Epidermal melanocyte (primary cell): Measurements from ENCODE around the gene LPP.

Source experiments
- DNase-seq: peaks from one replicate; pipeline ENCODE4 v3.0.0; 2011; ENCODE audit warnings: low spot score; ENCODE audit not compliant: insufficient read length

Gene LPP

GRCh38 chr3:188134856-188135255 lies 19.1 kb upstream of the LPP start:
- DNase-seq, result no peak

- DNase-seq, result no peak
Measured at GRCh38 chr3:188135271-188135670, 18.7 kb upstream of the LPP start.

GRCh38 chr3:188137051-188137450 lies 16.9 kb upstream of the LPP start:
- DNase-seq, result no peak

- DNase-seq, result no peak
Measured at GRCh38 chr3:188139466-188139865, 14.5 kb upstream of the LPP start.

- no peak for DNase-seq
Measured at GRCh38 chr3:188146219-188146618, 7.7 kb upstream of the LPP start.

GRCh38 chr3:188147782-188148181 lies 6.2 kb upstream of the LPP start:
- no peak for DNase-seq

- no peak for DNase-seq
Measured at GRCh38 chr3:188148318-188148717, 5.6 kb upstream of the LPP start.

- no peak for DNase-seq
Measured at GRCh38 chr3:188149587-188149986, 4.4 kb upstream of the LPP start.

GRCh38 chr3:188150982-188151381 lies 3.0 kb upstream of the LPP start:
- no peak for DNase-seq

- no peak for DNase-seq
Measured at GRCh38 chr3:188151438-188151837, 2.5 kb upstream of the LPP start.

- DNase-seq, result no peak
Measured at GRCh38 chr3:188152660-188153436, 1.1 kb upstream of the LPP start.

- DNase-seq, result peak; percentile 91
Measured at GRCh38 chr3:188153437-188154013, 432 bp upstream of the LPP start.

- no peak for DNase-seq
Measured at GRCh38 chr3:188154809-188155574, 1.0 kb downstream of the LPP start.

GRCh38 chr3:188156056-188156455 lies 2.1 kb downstream of the LPP start:
- no peak for DNase-seq

- DNase-seq, result no peak
Measured at GRCh38 chr3:188157407-188157806, 3.5 kb downstream of the LPP start.

GRCh38 chr3:188157971-188158370 lies 4.0 kb downstream of the LPP start:
- DNase-seq, result no peak

GRCh38 chr3:188158731-188159310 lies 4.9 kb downstream of the LPP start:
- no peak for DNase-seq

- DNase-seq, result no peak
Measured at GRCh38 chr3:188160751-188161150, 6.8 kb downstream of the LPP start.

- no peak for DNase-seq
Measured at GRCh38 chr3:188164248-188164687, 10.3 kb downstream of the LPP start.

- no peak for DNase-seq
Measured at GRCh38 chr3:188165596-188165995, 11.6 kb downstream of the LPP start.

GRCh38 chr3:188166441-188166840 lies 12.5 kb downstream of the LPP start:
- no peak for DNase-seq

- no peak for DNase-seq
Measured at GRCh38 chr3:188168186-188168585, 14.2 kb downstream of the LPP start.
